Transverse colon (tissue), 4 donors: ENCODE results near the gene GLUD1.
"Not testable (repeated sequence)": the region's sequence is repeated elsewhere in the genome, so short reads cannot be mapped to it uniquely, and the experiment has no call there.

Experiments used
- EP300 ChIP-seq: sonication (generic); formaldehyde crosslinking; IDR thresholded peaks from one replicate; pipeline ENCODE4 v1.6.1; 2017; ENCODE audit warnings: antibody characterized with exemption, low read depth
- POLR2A ChIP-seq: fragments of 450-650 bp; IDR thresholded peaks from one replicate; pipeline ENCODE4 v1.6.1; 2016; ENCODE audit warnings: antibody characterized with exemption, mild to moderate bottlenecking, moderate library complexity
- POLR2AphosphoS5 ChIP-seq, 3 donors: sonication (generic); formaldehyde crosslinking; IDR thresholded peaks; one replicate each; pipeline ENCODE4 v1.6.1; 2016; ENCODE audit warnings: antibody characterized with exemption in 3 of 3
- TF ChIP-seq, protein P1 (sequence below), 5 experiments: fragments of 200-600 bp in 3 of 5; fragments of 450-650 bp in 2 of 5; sonication (generic) in 3 of 5; IDR thresholded peaks; 1 replicate in 2 of 5; 2 replicates in 3 of 5; pipeline ENCODE4 v1.5.1; 2016 to 2017; ENCODE audit warnings: antibody characterized with exemption in 5 of 5, inconsistent platforms in 3 of 5, mild to moderate bottlenecking in 2 of 5, moderate library complexity in 1 of 5

DNA sequence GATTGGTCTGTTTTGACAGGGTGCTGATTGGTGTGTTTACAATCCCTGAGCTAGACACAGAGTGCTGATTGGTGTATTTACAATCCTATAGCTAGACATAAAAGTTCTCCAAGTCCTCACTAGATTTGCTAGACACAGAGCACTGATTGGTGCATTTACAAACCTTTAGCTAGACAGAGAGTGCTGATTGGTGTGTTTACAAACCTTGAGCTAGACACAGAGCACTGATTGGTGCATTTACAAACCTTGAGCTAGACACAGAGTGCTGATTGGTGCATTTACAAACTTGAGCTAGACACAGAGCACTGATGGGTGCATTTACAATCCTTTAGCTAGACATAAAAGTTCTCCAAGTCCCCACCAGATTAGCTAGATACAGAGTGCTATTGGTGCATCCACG, 64.2 kb downstream of the GLUD1 start:
- TF ChIP-seq, protein P1, sequence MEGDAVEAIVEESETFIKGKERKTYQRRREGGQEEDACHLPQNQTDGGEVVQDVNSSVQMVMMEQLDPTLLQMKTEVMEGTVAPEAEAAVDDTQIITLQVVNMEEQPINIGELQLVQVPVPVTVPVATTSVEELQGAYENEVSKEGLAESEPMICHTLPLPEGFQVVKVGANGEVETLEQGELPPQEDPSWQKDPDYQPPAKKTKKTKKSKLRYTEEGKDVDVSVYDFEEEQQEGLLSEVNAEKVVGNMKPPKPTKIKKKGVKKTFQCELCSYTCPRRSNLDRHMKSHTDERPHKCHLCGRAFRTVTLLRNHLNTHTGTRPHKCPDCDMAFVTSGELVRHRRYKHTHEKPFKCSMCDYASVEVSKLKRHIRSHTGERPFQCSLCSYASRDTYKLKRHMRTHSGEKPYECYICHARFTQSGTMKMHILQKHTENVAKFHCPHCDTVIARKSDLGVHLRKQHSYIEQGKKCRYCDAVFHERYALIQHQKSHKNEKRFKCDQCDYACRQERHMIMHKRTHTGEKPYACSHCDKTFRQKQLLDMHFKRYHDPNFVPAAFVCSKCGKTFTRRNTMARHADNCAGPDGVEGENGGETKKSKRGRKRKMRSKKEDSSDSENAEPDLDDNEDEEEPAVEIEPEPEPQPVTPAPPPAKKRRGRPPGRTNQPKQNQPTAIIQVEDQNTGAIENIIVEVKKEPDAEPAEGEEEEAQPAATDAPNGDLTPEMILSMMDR (IDR thresholded peaks at IDR 0.05): not testable (repeated sequence)
- not testable (repeated sequence) for TF ChIP-seq POLR2A; EP300; POLR2AphosphoS5 (IDR thresholded peaks at IDR 0.05)
